ENCODE data around the gene IPO11.

GRCh38 chr5:62483556-62483955 lies 71.0 kb downstream of the IPO11 start:
- TF ChIP-seq CTCF (IDR thresholded peaks at IDR 0.05) (no peak), POLR2A (IDR thresholded peaks at IDR 0.05) (no peak), EP300 (IDR thresholded peaks at IDR 0.05) (no peak)

Data from ovary (tissue), 3 donors.